Measurements from ENCODE around the gene TMEM40.

DNA sequence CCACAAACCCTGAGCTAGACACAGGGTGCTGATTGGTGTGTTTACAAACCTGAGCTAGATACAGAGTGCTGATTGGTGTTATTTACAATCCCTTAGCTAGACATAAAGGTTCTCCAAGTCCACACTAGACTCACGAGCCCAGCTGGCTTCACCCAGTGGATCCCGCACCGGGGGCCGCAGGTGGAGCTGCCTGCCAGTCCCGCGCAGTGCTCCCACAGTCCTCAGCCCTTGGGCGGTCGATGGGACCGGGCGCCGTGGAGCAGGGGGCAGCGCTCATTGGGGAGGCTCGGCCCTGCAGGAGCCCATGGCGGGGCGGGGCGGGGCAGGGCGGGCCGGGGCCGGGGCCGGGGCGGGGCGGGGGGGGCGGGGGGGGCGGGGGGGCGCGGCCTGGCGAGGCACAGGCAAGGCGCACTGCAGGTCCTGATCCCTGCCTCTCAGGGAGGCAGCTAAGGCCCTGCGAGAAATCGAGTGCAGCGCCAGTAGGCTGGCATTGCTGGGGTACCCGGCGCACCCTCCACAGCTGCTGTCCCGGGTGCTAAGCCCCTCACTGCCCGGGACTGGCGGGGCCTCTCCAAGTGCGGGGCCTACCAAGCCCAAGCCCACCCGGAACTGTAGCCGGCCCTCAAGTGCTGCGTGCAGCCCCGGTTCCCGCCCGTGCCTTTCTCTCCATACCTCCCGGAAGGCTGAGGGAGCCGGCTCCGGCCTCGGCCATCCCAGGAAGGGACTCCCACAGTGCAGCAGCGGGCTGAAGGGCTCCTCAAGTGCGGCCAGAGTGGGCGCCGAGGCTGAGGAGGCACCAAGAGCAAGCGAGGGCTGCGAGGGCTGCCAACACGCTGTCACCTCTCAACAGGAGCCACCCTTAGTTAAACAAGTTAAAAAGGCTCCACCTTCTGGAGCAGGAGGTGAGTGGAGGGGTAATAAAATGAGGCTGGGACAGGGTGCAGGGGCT lies 9.8 kb upstream of the TMEM40 start:
- TF ChIP-seq ZNF114 (tag by site-specific recombination; IDR thresholded peaks at IDR 0.05) (no peak), ZNF121 (tag by site-specific recombination; IDR thresholded peaks at IDR 0.05) (no peak; the same call in 1 of the 2 replicates), ZFP3 (tag by site-specific recombination; IDR thresholded peaks at IDR 0.05; ENCODE audit: low read depth) (no peak), YY1 (tag by site-specific recombination; IDR thresholded peaks at IDR 0.05) (no peak), GFI1B (tag by site-specific recombination; IDR thresholded peaks at IDR 0.05) (no peak), ZNF747 (tag by site-specific recombination; IDR thresholded peaks at IDR 0.05) (no peak), ZNF596 (tag by site-specific recombination; IDR thresholded peaks at IDR 0.05) (no peak), ZNF140 (tag by site-specific recombination; IDR thresholded peaks at IDR 0.05) (no peak), KLF9 (tag by site-specific recombination; IDR thresholded peaks at IDR 0.05; ENCODE audit: low read depth) (no peak)
- TF ChIP-seq, protein P1, sequence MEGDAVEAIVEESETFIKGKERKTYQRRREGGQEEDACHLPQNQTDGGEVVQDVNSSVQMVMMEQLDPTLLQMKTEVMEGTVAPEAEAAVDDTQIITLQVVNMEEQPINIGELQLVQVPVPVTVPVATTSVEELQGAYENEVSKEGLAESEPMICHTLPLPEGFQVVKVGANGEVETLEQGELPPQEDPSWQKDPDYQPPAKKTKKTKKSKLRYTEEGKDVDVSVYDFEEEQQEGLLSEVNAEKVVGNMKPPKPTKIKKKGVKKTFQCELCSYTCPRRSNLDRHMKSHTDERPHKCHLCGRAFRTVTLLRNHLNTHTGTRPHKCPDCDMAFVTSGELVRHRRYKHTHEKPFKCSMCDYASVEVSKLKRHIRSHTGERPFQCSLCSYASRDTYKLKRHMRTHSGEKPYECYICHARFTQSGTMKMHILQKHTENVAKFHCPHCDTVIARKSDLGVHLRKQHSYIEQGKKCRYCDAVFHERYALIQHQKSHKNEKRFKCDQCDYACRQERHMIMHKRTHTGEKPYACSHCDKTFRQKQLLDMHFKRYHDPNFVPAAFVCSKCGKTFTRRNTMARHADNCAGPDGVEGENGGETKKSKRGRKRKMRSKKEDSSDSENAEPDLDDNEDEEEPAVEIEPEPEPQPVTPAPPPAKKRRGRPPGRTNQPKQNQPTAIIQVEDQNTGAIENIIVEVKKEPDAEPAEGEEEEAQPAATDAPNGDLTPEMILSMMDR (tag by site-specific recombination; IDR thresholded peaks at IDR 0.05) = no peak
- TF ChIP-seq, protein P2, sequence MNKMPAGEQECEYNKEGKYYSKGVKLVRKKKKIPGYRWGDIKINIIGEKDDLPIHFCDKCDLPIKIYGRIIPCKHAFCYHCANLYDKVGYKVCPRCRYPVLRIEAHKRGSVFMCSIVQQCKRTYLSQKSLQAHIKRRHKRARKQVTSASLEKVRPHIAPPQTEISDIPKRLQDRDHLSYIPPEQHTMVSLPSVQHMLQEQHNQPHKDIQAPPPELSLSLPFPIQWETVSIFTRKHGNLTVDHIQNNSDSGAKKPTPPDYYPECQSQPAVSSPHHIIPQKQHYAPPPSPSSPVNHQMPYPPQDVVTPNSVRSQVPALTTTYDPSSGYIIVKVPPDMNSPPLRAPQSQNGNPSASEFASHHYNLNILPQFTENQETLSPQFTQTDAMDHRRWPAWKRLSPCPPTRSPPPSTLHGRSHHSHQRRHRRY (tag by site-specific recombination; IDR thresholded peaks at IDR 0.05) = no peak
- TF ChIP-seq, protein P3, sequence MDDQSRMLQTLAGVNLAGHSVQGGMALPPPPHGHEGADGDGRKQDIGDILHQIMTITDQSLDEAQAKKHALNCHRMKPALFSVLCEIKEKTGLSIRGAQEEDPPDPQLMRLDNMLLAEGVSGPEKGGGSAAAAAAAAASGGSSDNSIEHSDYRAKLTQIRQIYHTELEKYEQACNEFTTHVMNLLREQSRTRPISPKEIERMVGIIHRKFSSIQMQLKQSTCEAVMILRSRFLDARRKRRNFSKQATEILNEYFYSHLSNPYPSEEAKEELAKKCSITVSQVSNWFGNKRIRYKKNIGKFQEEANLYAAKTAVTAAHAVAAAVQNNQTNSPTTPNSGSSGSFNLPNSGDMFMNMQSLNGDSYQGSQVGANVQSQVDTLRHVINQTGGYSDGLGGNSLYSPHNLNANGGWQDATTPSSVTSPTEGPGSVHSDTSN (CRISPR knock-in tag; IDR thresholded peaks at IDR 0.05) = no peak
- TF ChIP-seq, protein P4, sequence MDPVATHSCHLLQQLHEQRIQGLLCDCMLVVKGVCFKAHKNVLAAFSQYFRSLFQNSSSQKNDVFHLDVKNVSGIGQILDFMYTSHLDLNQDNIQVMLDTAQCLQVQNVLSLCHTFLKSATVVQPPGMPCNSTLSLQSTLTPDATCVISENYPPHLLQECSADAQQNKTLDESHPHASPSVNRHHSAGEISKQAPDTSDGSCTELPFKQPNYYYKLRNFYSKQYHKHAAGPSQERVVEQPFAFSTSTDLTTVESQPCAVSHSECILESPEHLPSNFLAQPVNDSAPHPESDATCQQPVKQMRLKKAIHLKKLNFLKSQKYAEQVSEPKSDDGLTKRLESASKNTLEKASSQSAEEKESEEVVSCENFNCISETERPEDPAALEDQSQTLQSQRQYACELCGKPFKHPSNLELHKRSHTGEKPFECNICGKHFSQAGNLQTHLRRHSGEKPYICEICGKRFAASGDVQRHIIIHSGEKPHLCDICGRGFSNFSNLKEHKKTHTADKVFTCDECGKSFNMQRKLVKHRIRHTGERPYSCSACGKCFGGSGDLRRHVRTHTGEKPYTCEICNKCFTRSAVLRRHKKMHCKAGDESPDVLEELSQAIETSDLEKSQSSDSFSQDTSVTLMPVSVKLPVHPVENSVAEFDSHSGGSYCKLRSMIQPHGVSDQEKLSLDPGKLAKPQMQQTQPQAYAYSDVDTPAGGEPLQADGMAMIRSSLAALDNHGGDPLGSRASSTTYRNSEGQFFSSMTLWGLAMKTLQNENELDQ (tag by site-specific recombination; IDR thresholded peaks at IDR 0.05; ENCODE audit: low read depth) = no peak
- TF ChIP-seq, protein P5, sequence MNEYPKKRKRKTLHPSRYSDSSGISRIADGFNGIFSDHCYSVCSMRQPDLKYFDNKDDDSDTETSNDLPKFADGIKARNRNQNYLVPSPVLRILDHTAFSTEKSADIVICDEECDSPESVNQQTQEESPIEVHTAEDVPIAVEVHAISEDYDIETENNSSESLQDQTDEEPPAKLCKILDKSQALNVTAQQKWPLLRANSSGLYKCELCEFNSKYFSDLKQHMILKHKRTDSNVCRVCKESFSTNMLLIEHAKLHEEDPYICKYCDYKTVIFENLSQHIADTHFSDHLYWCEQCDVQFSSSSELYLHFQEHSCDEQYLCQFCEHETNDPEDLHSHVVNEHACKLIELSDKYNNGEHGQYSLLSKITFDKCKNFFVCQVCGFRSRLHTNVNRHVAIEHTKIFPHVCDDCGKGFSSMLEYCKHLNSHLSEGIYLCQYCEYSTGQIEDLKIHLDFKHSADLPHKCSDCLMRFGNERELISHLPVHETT (tag by site-specific recombination; IDR thresholded peaks at IDR 0.05) = no peak

Measured in HEK293 (cell line).